ENCODE results near the gene EGLN1. TPM values are rescaled to one million over a fixed set of nuclear protein-coding genes. Genes with fewer than 3 reads are reported as not detected.

EGLN1 gene
- total and polyA plus RNA-seq, 10 donors, result 5.6 to 44.0 (median 37.2) TPM

- TF ChIP-seq POLR2A (IDR thresholded peaks at IDR 0.05) (no peak), POLR2AphosphoS5 (IDR thresholded peaks at IDR 0.05) (no peak), CTCF (IDR thresholded peaks at IDR 0.05 in 8 of 11, conservative IDR thresholded peaks at IDR 0.05 in 3 of 11) (no peak)
- Histone ChIP-seq H3K27ac (no peak overlapping the region), H3K36me3 (peaks cover 0 to 35% (median 6%) of the 10 kb centered on the region in 6 donors), H3K4me1 (peaks cover 51 to 76% (median 64%) of the 10 kb centered on the region in 6 donors), H3K9me3 (no peaks in the 10 kb centered on the region), H3K4me3 (peak overlapping the region in 7 of 8 donors; percentile 1 to 95 (median 88)), H3K27me3 (replicated peaks in 1 of 7) (no peaks in the 10 kb centered on the region)
- 80 to 91% (median 89%) methylated on average over 6 of the region's 6 CpGs for WGBS, 5 donors
- no peak for DNase-seq
- intact Hi-C loops (cut with DNase I; ENCODE audit: low total_unique reads), result loop anchor here (10.0 kb wide), 1 partner anchor 90 kb away; the partner anchor contains the start of gene GNPAT
Observed at GRCh38 chr1:231334952-231335351, 87.1 kb downstream of the EGLN1 start.

GRCh38 chr1:231334079-231334666 is 87.9 kb downstream of the EGLN1 start:
- Histone ChIP-seq H3K27ac (no peak overlapping the region), H3K4me1 (peaks cover 46 to 68% (median 56%) of the 10 kb centered on the region in 6 donors), H3K36me3 (peaks cover 0 to 33% (median 6%) of the 10 kb centered on the region in 6 donors), H3K9me3 (no peaks in the 10 kb centered on the region), H3K4me3 (peak overlapping the region; percentile 6 to 95 (median 86)), H3K27me3 (replicated peaks in 1 of 7) (no peaks in the 10 kb centered on the region)
- intact Hi-C loops (cut with DNase I; ENCODE audit: low total_unique reads), result loop anchor here (10.0 kb wide), 1 partner anchor 89 kb away; the partner anchor contains the start of gene GNPAT
- TF ChIP-seq CTCF (IDR thresholded peaks at IDR 0.05 in 8 of 11, conservative IDR thresholded peaks at IDR 0.05 in 3 of 11) (no peak), POLR2AphosphoS5 (IDR thresholded peaks at IDR 0.05) (no peak), POLR2A (IDR thresholded peaks at IDR 0.05) (no peak)
- 68 to 84% (median 76%) methylated on average over 1 of the region's 1 CpG for WGBS, 5 donors
- DNase-seq, result no peak

GRCh38 chr1:231332761-231333160 is 89.3 kb downstream of the EGLN1 start:
- 95 to 98% (median 98%) methylated on average over 1 of the region's 1 CpG for WGBS, 5 donors
- Histone ChIP-seq H3K27ac (no peak overlapping the region), H3K4me3 (peak overlapping the region in 1 of 8 donors; percentile 4), H3K9me3 (no peaks in the 10 kb centered on the region), H3K4me1 (peaks cover 39 to 60% (median 49%) of the 10 kb centered on the region in 6 donors), H3K27me3 (replicated peaks in 1 of 7) (no peaks in the 10 kb centered on the region), H3K36me3 (peaks cover 0 to 33% (median 6%) of the 10 kb centered on the region in 6 donors)
- intact Hi-C loops (cut with DNase I; ENCODE audit: low total_unique reads), result loop anchor here (10.0 kb wide), 1 partner anchor 88 kb away; the partner anchor contains the start of gene GNPAT
- DNase-seq, result no peak
- TF ChIP-seq POLR2A (IDR thresholded peaks at IDR 0.05), result no peak
- TF ChIP-seq POLR2AphosphoS5 (IDR thresholded peaks at IDR 0.05), result no peak
- TF ChIP-seq CTCF (IDR thresholded peaks at IDR 0.05 in 8 of 11, conservative IDR thresholded peaks at IDR 0.05 in 3 of 11), result no peak

- Histone ChIP-seq H3K27ac (no peak overlapping the region), H3K27me3 (replicated peaks in 1 of 7) (no peaks in the 10 kb centered on the region), H3K4me1 (peaks cover 16 to 32% (median 24%) of the 10 kb centered on the region in 6 donors), H3K36me3 (peaks cover 0 to 23% (median 3%) of the 10 kb centered on the region in 6 donors), H3K9me3 (no peaks in the 10 kb centered on the region), H3K4me3 (no peak overlapping the region)
- no peak for DNase-seq
- WGBS, 5 donors, result 75 to 91% (median 89%) methylated on average over 7 of the region's 7 CpGs
- TF ChIP-seq POLR2A (IDR thresholded peaks at IDR 0.05) (no peak), POLR2AphosphoS5 (IDR thresholded peaks at IDR 0.05) (no peak), CTCF (IDR thresholded peaks at IDR 0.05 in 8 of 11, conservative IDR thresholded peaks at IDR 0.05 in 3 of 11) (no peak)
- intact Hi-C loops (cut with DNase I; ENCODE audit: low total_unique reads), result no loop called here
Observed at GRCh38 chr1:231329483-231329882, 92.6 kb downstream of the EGLN1 start.

Data from spleen (tissue), 11 donors.